ENCODE measurements around the gene BCL11A.

DNA sequence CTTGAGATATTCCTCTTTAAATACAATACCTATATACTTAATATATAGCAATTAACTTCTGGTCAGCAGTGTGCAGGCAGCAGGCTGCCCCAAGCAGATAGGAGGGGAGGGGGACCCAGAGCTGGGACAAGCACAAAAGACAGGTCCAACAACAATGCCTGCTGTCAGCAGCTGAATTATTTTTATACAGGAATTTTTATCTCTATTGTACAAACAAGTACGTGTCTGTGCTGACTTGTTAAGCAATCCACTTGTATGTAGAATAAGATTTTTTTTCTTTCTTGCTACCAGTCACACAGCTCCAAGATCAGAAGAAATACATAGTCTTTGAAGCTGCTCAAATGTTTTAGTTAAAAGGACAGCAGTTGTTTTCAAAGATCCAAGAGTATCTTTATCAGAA lies 16.7 kb downstream of the BCL11A start:
- TF ChIP-seq EP300 (IDR thresholded peaks at IDR 0.05; ENCODE audit: borderline replicate concordance) (no peak), CEBPB (IDR thresholded peaks at IDR 0.05) (no peak), FOXM1 (IDR thresholded peaks at IDR 0.05; ENCODE audit: borderline replicate concordance, low read depth) (no peak)
- TF ChIP-seq, protein P1, sequence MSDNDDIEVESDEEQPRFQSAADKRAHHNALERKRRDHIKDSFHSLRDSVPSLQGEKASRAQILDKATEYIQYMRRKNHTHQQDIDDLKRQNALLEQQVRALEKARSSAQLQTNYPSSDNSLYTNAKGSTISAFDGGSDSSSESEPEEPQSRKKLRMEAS (IDR thresholded peaks at IDR 0.05): no peak
- TF ChIP-seq, protein P2, sequence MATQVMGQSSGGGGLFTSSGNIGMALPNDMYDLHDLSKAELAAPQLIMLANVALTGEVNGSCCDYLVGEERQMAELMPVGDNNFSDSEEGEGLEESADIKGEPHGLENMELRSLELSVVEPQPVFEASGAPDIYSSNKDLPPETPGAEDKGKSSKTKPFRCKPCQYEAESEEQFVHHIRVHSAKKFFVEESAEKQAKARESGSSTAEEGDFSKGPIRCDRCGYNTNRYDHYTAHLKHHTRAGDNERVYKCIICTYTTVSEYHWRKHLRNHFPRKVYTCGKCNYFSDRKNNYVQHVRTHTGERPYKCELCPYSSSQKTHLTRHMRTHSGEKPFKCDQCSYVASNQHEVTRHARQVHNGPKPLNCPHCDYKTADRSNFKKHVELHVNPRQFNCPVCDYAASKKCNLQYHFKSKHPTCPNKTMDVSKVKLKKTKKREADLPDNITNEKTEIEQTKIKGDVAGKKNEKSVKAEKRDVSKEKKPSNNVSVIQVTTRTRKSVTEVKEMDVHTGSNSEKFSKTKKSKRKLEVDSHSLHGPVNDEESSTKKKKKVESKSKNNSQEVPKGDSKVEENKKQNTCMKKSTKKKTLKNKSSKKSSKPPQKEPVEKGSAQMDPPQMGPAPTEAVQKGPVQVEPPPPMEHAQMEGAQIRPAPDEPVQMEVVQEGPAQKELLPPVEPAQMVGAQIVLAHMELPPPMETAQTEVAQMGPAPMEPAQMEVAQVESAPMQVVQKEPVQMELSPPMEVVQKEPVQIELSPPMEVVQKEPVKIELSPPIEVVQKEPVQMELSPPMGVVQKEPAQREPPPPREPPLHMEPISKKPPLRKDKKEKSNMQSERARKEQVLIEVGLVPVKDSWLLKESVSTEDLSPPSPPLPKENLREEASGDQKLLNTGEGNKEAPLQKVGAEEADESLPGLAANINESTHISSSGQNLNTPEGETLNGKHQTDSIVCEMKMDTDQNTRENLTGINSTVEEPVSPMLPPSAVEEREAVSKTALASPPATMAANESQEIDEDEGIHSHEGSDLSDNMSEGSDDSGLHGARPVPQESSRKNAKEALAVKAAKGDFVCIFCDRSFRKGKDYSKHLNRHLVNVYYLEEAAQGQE (IDR thresholded peaks at IDR 0.05; ENCODE audit: low read depth): no peak

Measured in Ishikawa (cell line).